PC-9 (cell line): Measurements from ENCODE around the gene RASGEF1B.

Experiments
- EZH2 ChIP-seq: fragments of 200-600 bp; sonication (generic); IDR thresholded peaks from 2 replicates; pipeline ENCODE4 v1.8.0; 2017; ENCODE audit warnings: antibody characterized with exemption, low read depth
- TF ChIP-seq, protein P1 (sequence below): fragments of 200-600 bp; sonication (generic); conservative IDR thresholded peaks from 2 replicates; pipeline ENCODE4 v1.6.1; 2017; ENCODE audit warnings: mixed run types, antibody characterized with exemption, mild to moderate bottlenecking, moderate library complexity

DNA sequence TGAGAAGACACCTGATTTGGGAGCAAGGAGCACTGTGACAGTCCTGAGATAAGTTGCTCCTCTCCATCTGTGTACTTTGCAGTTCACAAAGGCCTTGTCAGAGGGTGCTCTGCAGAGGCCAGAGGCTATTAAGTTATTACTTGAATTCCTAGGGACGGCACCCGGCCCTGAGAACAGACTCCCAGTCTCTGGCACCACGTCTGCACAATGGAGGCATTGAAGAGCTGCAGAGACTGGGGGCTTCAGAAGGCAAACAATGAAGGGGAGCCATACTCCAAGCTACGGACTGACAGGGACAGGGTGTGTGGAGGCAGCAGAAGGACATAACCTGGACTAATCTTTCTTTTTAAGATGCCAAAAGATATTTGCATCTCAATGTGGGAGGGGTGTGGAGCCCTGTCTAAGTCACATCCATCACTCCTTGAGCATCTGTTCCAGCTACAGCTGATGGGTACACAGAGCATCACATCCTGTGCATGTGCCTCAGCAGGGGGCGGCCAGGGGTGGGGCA, 11.5 kb downstream of the RASGEF1B start:
- TF ChIP-seq, protein P1, sequence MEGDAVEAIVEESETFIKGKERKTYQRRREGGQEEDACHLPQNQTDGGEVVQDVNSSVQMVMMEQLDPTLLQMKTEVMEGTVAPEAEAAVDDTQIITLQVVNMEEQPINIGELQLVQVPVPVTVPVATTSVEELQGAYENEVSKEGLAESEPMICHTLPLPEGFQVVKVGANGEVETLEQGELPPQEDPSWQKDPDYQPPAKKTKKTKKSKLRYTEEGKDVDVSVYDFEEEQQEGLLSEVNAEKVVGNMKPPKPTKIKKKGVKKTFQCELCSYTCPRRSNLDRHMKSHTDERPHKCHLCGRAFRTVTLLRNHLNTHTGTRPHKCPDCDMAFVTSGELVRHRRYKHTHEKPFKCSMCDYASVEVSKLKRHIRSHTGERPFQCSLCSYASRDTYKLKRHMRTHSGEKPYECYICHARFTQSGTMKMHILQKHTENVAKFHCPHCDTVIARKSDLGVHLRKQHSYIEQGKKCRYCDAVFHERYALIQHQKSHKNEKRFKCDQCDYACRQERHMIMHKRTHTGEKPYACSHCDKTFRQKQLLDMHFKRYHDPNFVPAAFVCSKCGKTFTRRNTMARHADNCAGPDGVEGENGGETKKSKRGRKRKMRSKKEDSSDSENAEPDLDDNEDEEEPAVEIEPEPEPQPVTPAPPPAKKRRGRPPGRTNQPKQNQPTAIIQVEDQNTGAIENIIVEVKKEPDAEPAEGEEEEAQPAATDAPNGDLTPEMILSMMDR = no peak
- TF ChIP-seq EZH2 = no peak
